ENCODE data around the gene AKR1A1.
"Not testable (repeated sequence)": the region's sequence is repeated elsewhere in the genome, so short reads cannot be mapped to it uniquely, and the experiment has no call there.

Gene AKR1A1

GRCh38 chr1:45550401-45551351 lies at the start of gene AKR1A1:
Gene AKR1A1, plus strand, starts transcription at chr1:45550826. Its CDS starts 10,969 bp downstream, at chr1:45561795.
- DNase-seq = peak; percentile 88 to 95 (median 92)

- DNase-seq = no peak
These were observed 49.1 kb upstream of the AKR1A1 start for GRCh38 chr1:45501505-45501859.

GRCh38 chr1:45503462-45504360 lies 46.9 kb upstream of the AKR1A1 start:
- no peak for DNase-seq

- no peak for DNase-seq
These were observed 43.4 kb upstream of the AKR1A1 start for GRCh38 chr1:45507195-45507594.

DNA sequence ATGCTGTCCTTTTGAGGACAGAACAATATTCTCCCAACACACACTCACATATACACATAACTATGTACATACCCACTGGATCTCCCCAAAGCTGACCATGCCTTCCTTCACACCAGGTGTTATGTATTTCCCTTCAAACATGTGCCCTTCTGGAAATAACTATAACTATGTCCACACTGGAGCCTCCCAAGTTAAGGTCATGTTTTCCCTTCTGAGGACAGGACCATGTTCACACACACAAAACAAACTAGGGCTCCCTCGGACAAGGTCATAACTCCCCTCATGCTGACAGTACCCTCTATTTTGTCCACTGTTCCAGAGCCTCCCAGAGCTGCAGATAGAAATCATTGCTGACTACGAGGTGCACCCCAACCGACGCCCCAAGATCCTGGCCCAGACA lies 42.7 kb upstream of the AKR1A1 start:
- no peak for DNase-seq

DNA sequence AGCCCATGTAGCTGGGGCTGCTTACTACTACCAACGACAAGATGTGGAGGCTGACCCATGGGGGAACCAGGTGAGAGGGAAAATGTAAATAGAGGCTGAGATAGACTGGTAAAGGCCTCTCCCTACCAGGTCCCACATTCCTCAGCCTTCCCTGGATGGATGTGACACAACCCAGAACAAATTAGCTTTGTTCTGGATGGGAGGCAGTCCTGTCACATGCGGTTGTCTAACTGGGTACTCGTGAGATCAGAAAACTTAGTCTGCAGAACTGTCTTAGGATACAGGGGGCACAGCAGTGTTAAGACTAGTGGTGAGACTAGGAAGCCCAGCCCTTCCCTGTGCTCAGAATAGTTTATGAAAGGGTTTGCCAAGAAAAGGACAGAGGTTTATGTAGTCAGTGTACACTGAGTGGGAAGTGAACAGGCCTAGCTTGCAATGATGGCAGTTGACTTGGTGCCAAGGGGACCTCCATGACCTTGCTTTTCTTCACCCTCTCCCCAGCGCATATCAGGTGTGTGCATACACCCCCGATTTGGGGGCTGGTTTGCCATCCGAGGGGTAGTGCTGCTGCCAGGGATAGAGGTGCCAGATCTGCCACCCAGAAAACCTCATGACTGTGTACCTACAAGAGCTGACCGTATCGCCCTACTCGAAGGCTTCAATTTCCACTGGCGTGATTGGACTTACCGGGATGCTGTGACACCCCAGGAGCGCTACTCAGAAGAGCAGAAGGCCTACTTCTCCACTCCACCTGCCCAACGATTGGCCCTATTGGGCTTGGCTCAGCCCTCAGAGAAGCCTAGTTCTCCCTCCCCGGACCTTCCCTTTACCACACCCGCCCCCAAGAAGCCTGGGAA lies 42.1 kb upstream of the AKR1A1 start:
- DNase-seq = no peak

GRCh38 chr1:45510036-45510971 lies 40.3 kb upstream of the AKR1A1 start:
- DNase-seq = no peak

DNA sequence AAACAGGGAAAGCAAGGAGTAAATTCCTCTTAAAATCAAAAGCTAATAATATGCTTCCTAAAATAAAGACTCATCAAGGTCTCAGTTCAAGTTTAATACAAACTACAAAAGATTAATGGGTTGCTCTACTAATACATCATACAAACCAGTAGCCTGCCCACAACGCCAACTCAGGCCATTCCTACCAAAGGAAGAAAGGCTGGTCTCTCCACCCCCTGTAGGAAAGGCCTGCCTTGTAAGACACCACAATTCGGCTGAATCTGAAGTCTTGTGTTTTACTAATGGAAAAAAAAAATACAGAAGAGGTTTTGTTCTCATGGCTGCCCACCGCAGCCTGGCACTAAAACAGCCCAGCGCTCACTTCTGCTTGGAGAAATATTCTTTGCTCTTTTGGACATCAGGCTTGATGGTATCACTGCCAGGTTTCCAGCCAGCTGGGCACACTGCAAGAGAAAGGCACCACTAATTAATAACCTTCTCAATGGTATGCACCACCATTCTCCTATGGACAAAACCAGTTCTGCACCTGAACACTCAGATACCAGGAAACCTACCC lies 39.6 kb upstream of the AKR1A1 start:
- DNase-seq = no peak

GRCh38 chr1:45512641-45513054 lies 38.0 kb upstream of the AKR1A1 start:
- peak; percentile 85 to 87 (median 85) for DNase-seq

GRCh38 chr1:45513532-45514260 lies 36.9 kb upstream of the AKR1A1 start:
- not testable (repeated sequence) for DNase-seq

GRCh38 chr1:45516036-45516435 lies 34.6 kb upstream of the AKR1A1 start:
- no peak for DNase-seq

DNA sequence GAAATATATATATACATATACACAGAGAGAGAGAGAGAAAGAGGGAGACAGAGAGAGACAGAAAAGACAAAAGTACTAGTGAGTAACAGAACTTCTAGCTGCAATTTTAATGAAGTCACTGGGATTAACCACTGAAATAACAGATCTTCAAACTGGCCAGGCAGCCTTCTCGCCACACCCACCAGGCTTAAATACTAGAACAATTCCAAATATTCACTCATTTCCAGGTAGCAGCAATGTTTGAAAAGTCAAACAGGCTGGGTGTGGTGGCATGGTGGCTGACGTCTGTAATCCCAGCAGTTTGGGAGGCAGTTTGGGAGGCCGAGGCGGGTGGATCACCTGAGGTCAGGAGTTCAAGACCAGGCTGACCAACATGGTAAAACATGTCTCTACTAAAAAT lies 34.2 kb upstream of the AKR1A1 start:
- no peak for DNase-seq

- DNase-seq = not testable (repeated sequence)
These were observed 32.3 kb upstream of the AKR1A1 start for GRCh38 chr1:45518366-45518765.

GRCh38 chr1:45518910-45519309 lies 31.7 kb upstream of the AKR1A1 start:
- no peak for DNase-seq

DNA sequence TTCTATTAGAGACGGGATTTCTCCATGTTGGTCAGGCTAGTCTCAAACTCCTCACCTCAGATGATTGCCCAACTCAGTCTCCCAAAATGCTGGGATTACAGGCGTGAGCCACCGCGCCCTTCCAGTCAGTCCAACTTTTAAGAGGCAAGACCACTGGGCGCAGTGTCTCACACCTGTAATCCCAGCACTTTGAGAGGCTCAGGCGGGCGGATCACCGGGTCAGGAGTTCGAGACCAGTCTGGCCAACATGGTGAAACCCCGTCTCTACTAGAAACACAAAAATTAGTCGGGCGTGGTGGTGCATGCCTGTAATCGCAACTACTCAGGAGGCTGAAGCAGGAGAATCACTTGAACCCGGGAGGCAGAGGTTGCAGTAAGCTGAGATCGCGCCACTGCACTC lies 30.9 kb upstream of the AKR1A1 start:
- not testable (repeated sequence) for DNase-seq

- DNase-seq = peak; percentile 98
These were observed 29.0 kb upstream of the AKR1A1 start, which contains the start of gene PRDX1 for GRCh38 chr1:45521413-45522323. Gene PRDX1, minus strand, starts transcription at chr1:45521884. Its CDS starts 2,841 bp downstream, at chr1:45519043.

- peak; percentile 47 to 75 (median 67) for DNase-seq
These were observed 28.1 kb upstream of the AKR1A1 start for GRCh38 chr1:45522324-45523104.

DNA sequence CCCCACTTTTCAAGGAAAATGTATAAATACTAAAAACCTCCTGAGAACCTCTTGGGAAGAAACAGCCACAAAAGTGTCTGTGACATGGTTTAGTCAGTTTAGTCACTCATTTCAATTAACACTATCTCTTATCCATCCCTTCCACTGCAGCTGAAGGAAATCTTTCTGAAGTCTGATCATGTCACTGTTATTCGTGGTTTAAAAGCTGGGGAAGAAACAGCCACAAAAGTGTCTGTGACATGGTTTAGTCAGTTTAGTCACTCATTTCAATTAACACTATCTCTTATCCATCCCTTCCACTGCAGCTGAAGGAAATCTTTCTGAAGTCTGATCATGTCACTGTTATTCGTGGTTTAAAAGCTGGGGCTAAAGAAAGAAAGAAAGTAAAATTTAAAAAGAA lies 27.1 kb upstream of the AKR1A1 start:
- DNase-seq = not testable (repeated sequence)
